HL-60 (cell line): ENCODE results near the gene MAD1L1.

ENCODE experiments used
- CTCF ChIP-seq: IDR thresholded peaks from one replicate; pipeline ENCODE4 v1.5.1; 2011; ENCODE audit warnings: low read length, control low read depth, inconsistent platforms; ENCODE audit not compliant: insufficient read depth
- POLR2AphosphoS5 ChIP-seq: IDR thresholded peaks from 2 replicates; pipeline ENCODE4 v1.6.1; 2012; ENCODE audit warnings: low read depth

DNA sequence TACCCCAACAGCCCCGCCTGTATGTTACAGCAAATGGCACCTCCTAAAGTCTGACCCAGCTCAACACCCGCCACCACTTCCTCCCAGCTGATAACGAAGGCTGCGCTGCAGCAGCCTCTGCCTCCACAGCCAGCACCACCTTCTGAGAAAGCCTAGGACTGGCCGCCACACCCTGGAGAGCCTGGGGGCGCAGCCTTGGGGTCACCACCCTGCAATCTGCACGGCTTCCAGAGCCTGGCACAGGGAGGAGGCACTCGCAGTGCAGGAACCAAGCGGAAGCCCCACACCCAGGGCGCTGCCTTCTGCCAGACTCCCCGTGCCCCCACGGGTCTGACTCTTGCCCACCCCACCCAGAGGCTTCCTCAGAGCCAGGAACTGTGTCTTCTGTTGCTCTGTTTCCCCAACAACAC lies 112.5 kb downstream of the MAD1L1 start:
- TF ChIP-seq POLR2AphosphoS5 (no peak), CTCF (no peak)
